Type B pancreatic cell (in vitro differentiated cells): ENCODE data around the gene LAGE3. TPM values are rescaled to one million over a fixed set of nuclear protein-coding genes. Genes with fewer than 3 reads are reported as not detected.

Experiments
- DNase-seq: peaks from one replicate; pipeline ENCODE4 v3.0.0; 2021; ENCODE audit warnings: mixed read lengths; ENCODE audit not compliant: unreplicated experiment; ENCODE audit errors: extremely low spot score
- H3K27ac Mint-ChIP-seq: 2 replicates; pipeline ENCODE4 v1.8.0; 2021; ENCODE audit warnings: mild to moderate bottlenecking, mixed read lengths
- H3K27me3 Mint-ChIP-seq: 2 replicates; pipeline ENCODE4 v1.8.0; 2021; ENCODE audit warnings: mixed read lengths
- H3K36me3 Mint-ChIP-seq: 2 replicates; pipeline ENCODE4 v1.8.0; 2021; ENCODE audit warnings: mixed read lengths
- H3K4me1 Mint-ChIP-seq: one replicate; pipeline ENCODE4 v1.8.0; 2021; ENCODE audit warnings: mixed read lengths; ENCODE audit not compliant: unreplicated experiment
- H3K4me3 Mint-ChIP-seq: 2 replicates; pipeline ENCODE4 v1.8.0; 2021; ENCODE audit warnings: mild to moderate bottlenecking, mixed read lengths
- H3K9me3 Mint-ChIP-seq: 2 replicates; pipeline ENCODE4 v1.8.0; 2021; ENCODE audit warnings: mixed read lengths
- CTCF ChIP-seq: fragments of 200-600 bp; sonication (generic); conservative IDR thresholded peaks from 2 replicates; pipeline ENCODE4 v1.5.0; 2021; ENCODE audit warnings: antibody characterized with exemption, mild to moderate bottlenecking
- total RNA-seq: library from RNA; stranded (reverse); gene quantifications from 2 replicates; pipeline ENCODE4 v1.2.1, GENCODE V29; 2021; ENCODE audit warnings: low replicate concordance

Gene LAGE3
- total RNA-seq, 1 donor from 2014 or later = 15.9 TPM

GRCh38 chrX:154495472-154495922, 16.4 kb upstream of the LAGE3 start:
- Mint-ChIP-seq H3K36me3 (no peaks in the 10 kb centered on the region), H3K4me3 (no peak overlapping the region), H3K27ac (no peak overlapping the region), H3K9me3 (no peaks in the 10 kb centered on the region), H3K4me1 (no peaks in the 10 kb centered on the region), H3K27me3 (no peaks in the 10 kb centered on the region)
- no peak for DNase-seq
- TF ChIP-seq CTCF = no peak

- Mint-ChIP-seq H3K36me3 (no peaks in the 10 kb centered on the region), H3K4me3 (no peak overlapping the region), H3K27me3 (no peaks in the 10 kb centered on the region), H3K4me1 (no peaks in the 10 kb centered on the region), H3K27ac (no peak overlapping the region), H3K9me3 (no peaks in the 10 kb centered on the region)
- no peak for DNase-seq
- TF ChIP-seq CTCF = no peak
Measured at GRCh38 chrX:154494715-154495114, 15.6 kb upstream of the LAGE3 start.

- Mint-ChIP-seq H3K9me3 (no peaks in the 10 kb centered on the region), H3K27ac (peak within 1 kb of the TSS; percentile 95), H3K36me3 (no peaks in the 10 kb centered on the region), H3K4me1 (no peaks in the 10 kb centered on the region), H3K27me3 (no peaks in the 10 kb centered on the region), H3K4me3 (peak within 1 kb of the TSS; percentile 90)
- DNase-seq = peak; percentile 92
- no peak for TF ChIP-seq CTCF
Measured at GRCh38 chrX:154490414-154491083, 11.5 kb upstream of the LAGE3 start, which contains the start of gene SLC10A3. Gene SLC10A3, minus strand, starts transcription at chrX:154490629. Its CDS starts 1,689 bp downstream, at chrX:154488940.

- peak; percentile 62 for DNase-seq
- no peak for TF ChIP-seq CTCF
- Mint-ChIP-seq H3K27ac (peak overlapping the region; percentile 91), H3K4me1 (no peaks in the 10 kb centered on the region), H3K9me3 (no peaks in the 10 kb centered on the region), H3K4me3 (peak overlapping the region; percentile 88), H3K36me3 (no peaks in the 10 kb centered on the region), H3K27me3 (no peaks in the 10 kb centered on the region)
Measured at GRCh38 chrX:154490021-154490413, 10.9 kb upstream of the LAGE3 start.

GRCh38 chrX:154489182-154489581, 10.1 kb upstream of the LAGE3 start:
- H3K4me3 Mint-ChIP-seq = peak overlapping the region; percentile 88
- H3K27ac Mint-ChIP-seq = peak overlapping the region; percentile 91
- no peaks in the 10 kb centered on the region for H3K36me3 Mint-ChIP-seq
- no peaks in the 10 kb centered on the region for H3K9me3 Mint-ChIP-seq
- no peak for DNase-seq
- no peak for TF ChIP-seq CTCF
- H3K27me3 Mint-ChIP-seq = no peaks in the 10 kb centered on the region
- H3K4me1 Mint-ChIP-seq = no peaks in the 10 kb centered on the region
